SK-N-SH treated with all-trans-retinoic acid at 6 μM for 48 hours (cell line): ENCODE measurements around the gene C1QTNF12.

Experiments
- ATAC-seq: fragments of 200-7000 bp; cut with Tn5 transposase; 3 replicates; pipeline ENCODE4 v1.9.1; 2020; ENCODE audit warnings: mild to moderate bottlenecking, moderate library complexity
- ARNTL ChIP-seq: fragments of 450-650 bp; formaldehyde crosslinking; IDR thresholded peaks from 2 replicates; pipeline ENCODE4 v1.5.0; 2020; ENCODE audit warnings: low read depth, mild to moderate bottlenecking, moderate library complexity, borderline replicate concordance
- BACH2 ChIP-seq: fragments of 250-450 bp; sonication (Bioruptor Pico); IDR thresholded peaks from 2 replicates; pipeline ENCODE4 v1.9.0; 2021; ENCODE audit warnings: mild to moderate bottlenecking, borderline replicate concordance
- CSDC2 ChIP-seq: fragments of 250-450 bp; sonication (Bioruptor Pico); IDR thresholded peaks from 2 replicates; pipeline ENCODE4 v1.5.0; 2020; ENCODE audit warnings: mild to moderate bottlenecking, moderate library complexity
- CSRNP3 ChIP-seq: fragments of 250-450 bp; sonication (Bioruptor Pico); IDR thresholded peaks from 2 replicates; pipeline ENCODE4 v1.5.1; 2021; ENCODE audit warnings: mild to moderate bottlenecking, moderate library complexity
- ESRRG ChIP-seq: fragments of 250-450 bp; sonication (Bioruptor Pico); IDR thresholded peaks from 2 replicates; pipeline ENCODE4 v1.6.1; 2021; ENCODE audit warnings: mild to moderate bottlenecking
- GLIS3 ChIP-seq: fragments of 250-450 bp; sonication (Bioruptor Pico); IDR thresholded peaks from 2 replicates; pipeline ENCODE4 v1.5.0; 2020; ENCODE audit warnings: mild to moderate bottlenecking, moderate library complexity
- OSR1 ChIP-seq: fragments of 250-450 bp; sonication (Bioruptor Pico); IDR thresholded peaks from 2 replicates; pipeline ENCODE4 v1.8.0; 2022; ENCODE audit warnings: moderate library complexity, mild to moderate bottlenecking, inconsistent platforms
- RARB ChIP-seq: fragments of 250-450 bp; sonication (Bioruptor Pico); IDR thresholded peaks from 2 replicates; pipeline ENCODE4 v1.8.0; 2021; ENCODE audit warnings: mild to moderate bottlenecking, moderate library complexity
- TCF4 ChIP-seq: fragments of 250-450 bp; sonication (Bioruptor Pico); IDR thresholded peaks from 2 replicates; pipeline ENCODE4 v1.8.0; 2021; ENCODE audit warnings: mild to moderate bottlenecking, moderate library complexity, borderline replicate concordance
- TOX ChIP-seq: fragments of 250-450 bp; sonication (Bioruptor Pico); IDR thresholded peaks from 2 replicates; pipeline ENCODE4 v1.8.0; 2021; ENCODE audit warnings: mild to moderate bottlenecking, moderate library complexity, borderline replicate concordance
- TSHZ2 ChIP-seq: fragments of 250-450 bp; sonication (Bioruptor Pico); IDR thresholded peaks from 2 replicates; pipeline ENCODE4 v1.5.0; 2020; ENCODE audit warnings: mild to moderate bottlenecking, moderate library complexity
- ZFP3 ChIP-seq: fragments of 250-450 bp; sonication (Bioruptor Pico); IDR thresholded peaks from 2 replicates; pipeline ENCODE4 v1.5.0; 2020; ENCODE audit warnings: mild to moderate bottlenecking, moderate library complexity
- ZFP30 ChIP-seq: fragments of 450-650 bp; formaldehyde crosslinking; IDR thresholded peaks from 2 replicates; pipeline ENCODE4 v1.5.0; 2022; ENCODE audit warnings: mild to moderate bottlenecking, moderate library complexity
- ZNF565 ChIP-seq: fragments of 450-650 bp; formaldehyde crosslinking; conservative IDR thresholded peaks from 2 replicates; pipeline ENCODE4 v1.5.0; 2020; ENCODE audit warnings: low read depth, mild to moderate bottlenecking, moderate library complexity
- ZNF70 ChIP-seq: fragments of 450-650 bp; formaldehyde crosslinking; IDR thresholded peaks from 2 replicates; pipeline ENCODE4 v1.5.0; 2020; ENCODE audit warnings: mild to moderate bottlenecking, moderate library complexity
- ZNF8 ChIP-seq: fragments of 450-650 bp; formaldehyde crosslinking; IDR thresholded peaks from 2 replicates; pipeline ENCODE4 v1.5.0; 2020; ENCODE audit warnings: mild to moderate bottlenecking, moderate library complexity
- TF ChIP-seq, protein P1 (sequence below): fragments of 250-450 bp; sonication (Bioruptor Pico); IDR thresholded peaks from 2 replicates; pipeline ENCODE4 v1.5.1; 2020; ENCODE audit warnings: low read depth, mild to moderate bottlenecking, moderate library complexity
- TF ChIP-seq, protein P2 (sequence below): fragments of 250-450 bp; sonication (Bioruptor Pico); IDR thresholded peaks from 2 replicates; pipeline ENCODE4 v1.8.0; 2021; ENCODE audit warnings: low read depth, mild to moderate bottlenecking, moderate library complexity, borderline replicate concordance
- TF ChIP-seq, protein P3 (sequence below): fragments of 250-450 bp; sonication (Bioruptor Pico); IDR thresholded peaks from 2 replicates; pipeline ENCODE4 v1.8.0; 2020; ENCODE audit warnings: mild to moderate bottlenecking, moderate library complexity, borderline replicate concordance

C1QTNF12 gene

DNA sequence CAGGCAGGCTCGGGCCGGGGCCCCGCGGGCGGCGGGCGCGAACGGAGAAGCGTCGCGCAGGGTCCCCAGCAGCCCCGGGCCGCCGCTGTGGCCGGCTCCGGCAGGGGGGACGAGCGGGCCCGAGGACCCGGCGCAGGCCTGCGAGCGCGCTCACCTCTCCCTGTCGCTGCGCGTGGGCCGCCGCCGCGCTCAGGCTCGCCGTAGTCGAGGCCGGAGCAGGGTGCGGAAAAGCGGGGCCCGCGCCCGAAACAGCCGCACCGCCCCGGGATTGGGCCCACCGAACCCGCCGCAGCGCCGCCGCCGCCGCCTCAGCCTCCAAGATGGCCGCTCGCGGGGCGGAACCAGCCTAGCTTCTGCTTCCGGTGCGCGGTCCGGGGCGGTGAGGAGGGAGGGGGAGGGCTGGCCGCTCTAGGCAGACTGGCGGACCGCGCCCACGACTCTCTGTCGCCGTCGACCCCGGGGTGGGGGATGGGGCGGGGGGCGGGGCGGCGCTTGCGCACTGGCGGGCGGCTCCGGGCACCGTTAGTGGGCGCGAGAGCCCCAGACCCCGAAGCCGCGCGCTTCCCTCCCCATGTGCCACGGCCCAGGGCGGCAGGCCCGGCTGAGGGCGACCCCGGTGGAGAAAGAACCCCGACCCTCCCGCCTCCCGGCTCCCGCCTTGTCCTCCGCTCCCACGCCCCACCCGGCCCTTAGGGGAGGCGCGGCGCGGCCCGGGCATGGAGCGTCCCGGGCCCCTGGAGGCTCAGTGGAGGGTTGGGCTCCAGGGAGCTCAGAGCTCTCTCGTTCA is 27.2 kb upstream of the C1QTNF12 start, which contains the start of gene UBE2J2:
Gene UBE2J2, minus strand, starts transcription at position 343 of the 787 bp plus-strand sequence. CDS start 5,862 bp downstream, outside the sequence.
- ATAC-seq, result peak; percentile 94
- TF ChIP-seq ARNTL, result no peak

DNA sequence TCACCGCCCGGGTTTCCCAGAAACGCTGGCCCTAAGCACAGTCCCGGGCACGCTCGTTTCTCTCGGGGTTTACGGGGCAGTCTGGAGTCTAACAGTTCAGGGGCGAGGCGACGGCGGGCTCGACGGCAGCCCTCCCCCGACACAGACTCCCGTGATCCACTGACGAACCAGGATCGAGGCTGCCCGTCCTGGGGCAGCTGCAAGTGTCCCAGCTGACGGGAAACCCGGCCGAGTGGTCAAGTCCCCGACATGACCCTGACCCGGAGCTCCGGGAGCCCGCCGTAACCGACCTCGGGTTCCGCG is 26.6 kb upstream of the C1QTNF12 start:
- TF ChIP-seq RARB (CRISPR knock-in tag) (no peak), CSRNP3 (no peak), TCF4 (CRISPR knock-in tag) (no peak)
- TF ChIP-seq, protein P1, sequence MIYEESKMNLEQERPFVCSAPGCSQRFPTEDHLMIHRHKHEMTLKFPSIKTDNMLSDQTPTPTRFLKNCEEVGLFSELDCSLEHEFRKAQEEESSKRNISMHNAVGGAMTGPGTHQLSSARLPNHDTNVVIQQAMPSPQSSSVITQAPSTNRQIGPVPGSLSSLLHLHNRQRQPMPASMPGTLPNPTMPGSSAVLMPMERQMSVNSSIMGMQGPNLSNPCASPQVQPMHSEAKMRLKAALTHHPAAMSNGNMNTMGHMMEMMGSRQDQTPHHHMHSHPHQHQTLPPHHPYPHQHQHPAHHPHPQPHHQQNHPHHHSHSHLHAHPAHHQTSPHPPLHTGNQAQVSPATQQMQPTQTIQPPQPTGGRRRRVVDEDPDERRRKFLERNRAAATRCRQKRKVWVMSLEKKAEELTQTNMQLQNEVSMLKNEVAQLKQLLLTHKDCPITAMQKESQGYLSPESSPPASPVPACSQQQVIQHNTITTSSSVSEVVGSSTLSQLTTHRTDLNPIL (CRISPR knock-in tag), result no peak
- no peak for ATAC-seq

GRCh38 chr1:1272341-1273208 is 26.1 kb upstream of the C1QTNF12 start:
- TF ChIP-seq GLIS3 (CRISPR knock-in tag), result no peak
- no peak for TF ChIP-seq CSDC2 (CRISPR knock-in tag)
- no peak for TF ChIP-seq BACH2 (CRISPR knock-in tag)
- TF ChIP-seq TOX, result no peak
- no peak for TF ChIP-seq ZNF8 (CRISPR knock-in tag)
- TF ChIP-seq ZFP3, result no peak
- TF ChIP-seq RARB (CRISPR knock-in tag), result no peak
- no peak for TF ChIP-seq TSHZ2 (CRISPR knock-in tag)
- no peak for ATAC-seq

DNA sequence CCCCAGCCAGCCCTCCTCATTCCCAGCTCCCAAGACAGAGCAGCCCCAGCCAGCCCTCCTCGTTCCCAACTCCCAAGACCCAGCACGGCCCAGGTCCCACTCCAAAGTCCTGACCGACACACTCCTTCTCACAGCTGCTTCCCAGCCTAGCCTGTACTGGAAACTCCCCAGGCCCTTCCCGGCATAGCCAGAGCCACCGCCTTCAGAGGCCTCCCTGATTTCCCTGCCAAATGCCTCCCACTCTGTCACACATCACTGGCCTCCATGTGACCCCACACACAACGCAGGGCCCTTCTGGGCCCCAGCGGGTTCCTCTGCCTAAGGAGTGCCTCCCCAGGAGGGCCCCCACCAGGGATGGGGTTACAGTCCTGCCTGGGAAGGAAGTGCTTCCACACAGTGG is 24.3 kb upstream of the C1QTNF12 start:
- ATAC-seq, result no peak
- TF ChIP-seq, protein P2, sequence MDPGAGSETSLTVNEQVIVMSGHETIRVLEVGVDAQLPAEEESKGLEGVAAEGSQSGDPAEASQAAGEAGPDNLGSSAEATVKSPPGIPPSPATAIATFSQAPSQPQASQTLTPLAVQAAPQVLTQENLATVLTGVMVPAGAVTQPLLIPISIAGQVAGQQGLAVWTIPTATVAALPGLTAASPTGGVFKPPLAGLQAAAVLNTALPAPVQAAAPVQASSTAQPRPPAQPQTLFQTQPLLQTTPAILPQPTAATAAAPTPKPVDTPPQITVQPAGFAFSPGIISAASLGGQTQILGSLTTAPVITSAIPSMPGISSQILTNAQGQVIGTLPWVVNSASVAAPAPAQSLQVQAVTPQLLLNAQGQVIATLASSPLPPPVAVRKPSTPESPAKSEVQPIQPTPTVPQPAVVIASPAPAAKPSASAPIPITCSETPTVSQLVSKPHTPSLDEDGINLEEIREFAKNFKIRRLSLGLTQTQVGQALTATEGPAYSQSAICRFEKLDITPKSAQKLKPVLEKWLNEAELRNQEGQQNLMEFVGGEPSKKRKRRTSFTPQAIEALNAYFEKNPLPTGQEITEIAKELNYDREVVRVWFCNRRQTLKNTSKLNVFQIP (CRISPR knock-in tag), result no peak
- TF ChIP-seq, protein P3, sequence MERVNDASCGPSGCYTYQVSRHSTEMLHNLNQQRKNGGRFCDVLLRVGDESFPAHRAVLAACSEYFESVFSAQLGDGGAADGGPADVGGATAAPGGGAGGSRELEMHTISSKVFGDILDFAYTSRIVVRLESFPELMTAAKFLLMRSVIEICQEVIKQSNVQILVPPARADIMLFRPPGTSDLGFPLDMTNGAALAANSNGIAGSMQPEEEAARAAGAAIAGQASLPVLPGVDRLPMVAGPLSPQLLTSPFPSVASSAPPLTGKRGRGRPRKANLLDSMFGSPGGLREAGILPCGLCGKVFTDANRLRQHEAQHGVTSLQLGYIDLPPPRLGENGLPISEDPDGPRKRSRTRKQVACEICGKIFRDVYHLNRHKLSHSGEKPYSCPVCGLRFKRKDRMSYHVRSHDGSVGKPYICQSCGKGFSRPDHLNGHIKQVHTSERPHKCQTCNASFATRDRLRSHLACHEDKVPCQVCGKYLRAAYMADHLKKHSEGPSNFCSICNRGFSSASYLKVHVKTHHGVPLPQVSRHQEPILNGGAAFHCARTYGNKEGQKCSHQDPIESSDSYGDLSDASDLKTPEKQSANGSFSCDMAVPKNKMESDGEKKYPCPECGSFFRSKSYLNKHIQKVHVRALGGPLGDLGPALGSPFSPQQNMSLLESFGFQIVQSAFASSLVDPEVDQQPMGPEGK (CRISPR knock-in tag), result no peak
- TF ChIP-seq ZNF565 (CRISPR knock-in tag) (no peak), OSR1 (CRISPR knock-in tag) (no peak), GLIS3 (CRISPR knock-in tag) (no peak), ZFP30 (CRISPR knock-in tag) (no peak), CSRNP3 (no peak), ZNF70 (CRISPR knock-in tag) (no peak), ESRRG (CRISPR knock-in tag) (no peak), TSHZ2 (CRISPR knock-in tag) (no peak), ZNF8 (CRISPR knock-in tag) (no peak)
- TF ChIP-seq, protein P1 (CRISPR knock-in tag), result no peak
